Mesodermal cell (in vitro differentiated cells): ENCODE results near the gene ALK.

ENCODE experiments used
- H3K27ac ChIP-seq: 2 replicates; pipeline ENCODE4 v1.7.0; 2013; ENCODE audit warnings: mild to moderate bottlenecking, low read depth, low read length, moderate library complexity; ENCODE audit not compliant: severe bottlenecking
- H3K36me3 ChIP-seq: 2 replicates; pipeline ENCODE4 v1.7.1; 2013; ENCODE audit warnings: mild to moderate bottlenecking, low read length, moderate library complexity; ENCODE audit not compliant: control insufficient read depth, insufficient read depth
- H3K4me1 ChIP-seq: one replicate; pipeline ENCODE4 v1.7.1; 2013; ENCODE audit warnings: mild to moderate bottlenecking, low read length; ENCODE audit not compliant: insufficient read depth, control insufficient read depth, poor library complexity, severe bottlenecking
- H3K4me3 ChIP-seq: 2 replicates; pipeline ENCODE4 v1.7.0; 2013; ENCODE audit warnings: low read length, control low read depth, mild to moderate bottlenecking; ENCODE audit not compliant: insufficient read depth, poor library complexity, severe bottlenecking; ENCODE audit errors: extremely low read depth
- H3K9me3 ChIP-seq: 2 replicates; pipeline ENCODE4 v1.7.1; 2013; ENCODE audit warnings: mild to moderate bottlenecking, low read length, moderate library complexity; ENCODE audit not compliant: control insufficient read depth
- WGBS, 2 experiments: methylation state at CpG; one replicate each; pipeline ENCODE4 v1.1.5; 2013; ENCODE audit warnings: missing lambda C conversion rate in 2 of 2; ENCODE audit not compliant: insufficient coverage in 2 of 2; 5-methylcytosine and 5-hydroxymethylcytosine counted together

Gene ALK

GRCh38 chr2:29223851-29224692 lies 697.3 kb downstream of the ALK start:
- peaks cover 3% of the 10 kb centered on the region for H3K4me1 ChIP-seq
- no peaks in the 10 kb centered on the region for H3K36me3 ChIP-seq
- no peak overlapping the region for H3K27ac ChIP-seq
- WGBS, 2 experiments, result 89 to 95% methylated on average over 4 to 7 of the region's 7 CpGs
- no peaks in the 10 kb centered on the region for H3K9me3 ChIP-seq
- no peak overlapping the region for H3K4me3 ChIP-seq

- no peak overlapping the region for H3K4me3 ChIP-seq
- H3K9me3 ChIP-seq, result no peaks in the 10 kb centered on the region
- no peak overlapping the region for H3K27ac ChIP-seq
- WGBS, 2 experiments, result 93 to 98% methylated on average over 5 to 6 of the region's 11 CpGs
- H3K4me1 ChIP-seq, result peaks cover 3% of the 10 kb centered on the region
- no peaks in the 10 kb centered on the region for H3K36me3 ChIP-seq
Observed at GRCh38 chr2:29223257-29223656, 698.1 kb downstream of the ALK start.

- WGBS, 2 experiments, result 81 to 92% methylated on average over 6 to 10 of the region's 11 CpGs
- Histone ChIP-seq H3K36me3 (no peaks in the 10 kb centered on the region), H3K9me3 (no peaks in the 10 kb centered on the region), H3K4me3 (no peak overlapping the region), H3K27ac (no peak overlapping the region), H3K4me1 (peaks cover 2% of the 10 kb centered on the region)
Observed at GRCh38 chr2:29222381-29223179, 698.8 kb downstream of the ALK start.

DNA sequence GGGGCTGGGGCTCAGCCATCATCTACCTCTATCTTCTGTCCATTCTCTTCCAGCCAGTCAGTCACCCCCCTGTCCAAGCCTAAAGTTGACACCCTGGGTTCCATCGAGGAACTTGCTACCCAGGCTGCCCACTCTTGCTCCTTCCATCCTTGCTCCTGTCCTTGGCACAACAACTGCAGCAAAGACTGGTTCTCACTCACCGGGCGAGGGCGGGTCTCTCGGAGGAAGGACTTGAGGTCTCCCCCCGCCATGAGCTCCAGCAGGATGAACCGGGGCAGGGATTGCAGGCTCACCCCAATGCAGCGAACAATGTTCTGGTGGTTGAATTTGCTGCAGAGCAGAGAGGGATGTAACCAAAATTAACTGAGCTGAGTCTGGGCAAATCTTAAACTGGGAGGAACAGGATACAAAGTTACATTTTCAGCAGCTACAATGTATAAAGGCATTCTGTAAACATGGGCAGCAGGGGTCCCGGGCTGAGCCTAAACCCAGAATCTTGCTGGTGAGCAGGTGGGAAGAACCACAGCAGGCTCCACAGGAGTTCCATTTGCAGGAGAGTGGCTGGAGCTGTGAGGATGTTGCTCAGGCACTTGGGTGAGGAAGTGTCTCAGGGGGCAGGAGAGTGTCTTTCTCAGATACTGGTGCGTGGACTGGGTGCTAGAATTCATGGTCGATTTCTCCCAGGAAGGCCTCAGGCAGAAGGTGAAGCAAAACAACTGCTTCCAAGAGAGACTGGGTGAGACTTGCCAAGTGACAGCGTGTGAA lies 700.7 kb downstream of the ALK start:
- H3K36me3 ChIP-seq, result no peaks in the 10 kb centered on the region
- H3K4me1 ChIP-seq, result no peaks in the 10 kb centered on the region
- H3K9me3 ChIP-seq, result no peaks in the 10 kb centered on the region
- no peak overlapping the region for H3K4me3 ChIP-seq
- 89 to 91% methylated on average over 11 to 12 of the region's 12 CpGs for WGBS, 2 experiments
- no peak overlapping the region for H3K27ac ChIP-seq

DNA sequence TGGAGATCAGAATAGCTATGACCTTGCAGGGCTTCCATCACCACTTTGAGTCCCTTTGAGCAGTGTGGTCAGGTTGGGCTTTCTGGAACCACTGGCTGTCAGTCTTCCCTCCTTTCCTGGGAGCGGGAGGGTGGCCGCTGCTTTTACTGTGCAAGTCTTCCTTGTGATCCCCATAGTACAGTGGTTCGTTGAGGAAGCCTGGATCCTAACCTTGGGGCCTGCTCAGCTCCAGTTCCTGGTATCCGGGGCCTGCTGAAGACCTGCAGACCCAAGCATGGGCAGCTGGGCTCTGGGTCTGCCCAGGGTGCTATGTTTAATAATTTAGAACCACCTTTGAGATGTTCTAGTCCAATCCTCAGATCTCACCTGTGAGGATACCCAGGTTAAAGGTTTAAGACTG lies 702.0 kb downstream of the ALK start:
- H3K4me1 ChIP-seq, result no peaks in the 10 kb centered on the region
- WGBS, 2 experiments, result 89 to 96% methylated on average over 4 of the region's 4 CpGs

GRCh38 chr2:29218550-29219125 lies 702.7 kb downstream of the ALK start:
- no peaks in the 10 kb centered on the region for H3K4me1 ChIP-seq
- no peak overlapping the region for H3K4me3 ChIP-seq
- H3K9me3 ChIP-seq, result no peaks in the 10 kb centered on the region
- no peaks in the 10 kb centered on the region for H3K36me3 ChIP-seq
- no peak overlapping the region for H3K27ac ChIP-seq
- 83 to 100% methylated on average over 2 to 3 of the region's 4 CpGs for WGBS, 2 experiments

More for the DNA sequence above, 702.0 kb downstream of the ALK start:
- Histone ChIP-seq H3K27ac (no peak overlapping the region), H3K4me3 (no peak overlapping the region), H3K36me3 (no peaks in the 10 kb centered on the region), H3K9me3 (no peaks in the 10 kb centered on the region)

DNA sequence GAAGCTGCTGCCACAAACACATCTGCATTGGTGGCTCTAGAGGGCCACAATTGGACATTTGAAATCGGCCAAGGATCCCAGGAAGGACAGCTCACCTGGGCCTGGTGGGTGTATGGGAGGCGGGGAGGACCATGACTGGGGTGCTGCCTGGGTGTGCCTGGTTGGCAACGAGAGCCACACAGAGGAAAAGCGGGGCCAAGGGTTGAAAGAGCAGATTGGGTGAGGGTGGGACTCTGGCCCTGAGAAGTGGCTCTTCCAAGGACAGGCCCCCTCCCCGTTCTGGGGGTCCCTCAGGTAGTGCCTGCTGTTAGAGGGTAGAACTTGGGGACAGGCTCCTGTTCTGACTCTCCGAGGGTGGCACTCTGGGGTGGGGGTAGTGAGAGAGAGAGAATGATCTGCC lies 703.3 kb downstream of the ALK start:
- H3K4me3 ChIP-seq, result no peak overlapping the region
- H3K27ac ChIP-seq, result no peak overlapping the region
- H3K4me1 ChIP-seq, result no peaks in the 10 kb centered on the region
- H3K9me3 ChIP-seq, result no peaks in the 10 kb centered on the region
- 81 to 92% methylated on average over 5 of the region's 6 CpGs for WGBS, 2 experiments
- no peaks in the 10 kb centered on the region for H3K36me3 ChIP-seq

DNA sequence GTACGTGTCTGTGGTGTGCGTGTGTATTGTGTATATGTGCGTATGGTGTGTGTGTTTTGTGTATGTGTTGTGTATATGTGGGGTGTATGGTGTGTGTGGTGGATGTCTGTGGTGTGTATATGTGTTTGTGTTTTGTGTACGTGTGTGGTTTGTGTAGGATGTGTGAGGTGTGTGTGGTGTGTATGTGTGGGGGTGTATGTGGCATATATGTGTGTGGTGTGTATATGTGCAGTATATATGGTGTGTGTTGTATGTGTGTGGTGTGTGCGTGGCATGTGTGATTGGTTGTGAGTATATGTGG lies 704.8 kb downstream of the ALK start:
- WGBS, 2 experiments, result 94 to 98% methylated on average over 5 of the region's 5 CpGs
- no peak overlapping the region for H3K4me3 ChIP-seq
- no peaks in the 10 kb centered on the region for H3K9me3 ChIP-seq
- no peaks in the 10 kb centered on the region for H3K36me3 ChIP-seq
- no peaks in the 10 kb centered on the region for H3K4me1 ChIP-seq
- H3K27ac ChIP-seq, result no peak overlapping the region

- 88 to 94% methylated on average over 19 to 20 of the region's 20 CpGs for WGBS, 2 experiments
- Histone ChIP-seq H3K27ac (no peak overlapping the region), H3K4me3 (no peak overlapping the region), H3K9me3 (no peaks in the 10 kb centered on the region), H3K36me3 (no peaks in the 10 kb centered on the region), H3K4me1 (no peaks in the 10 kb centered on the region)
Observed at GRCh38 chr2:29215739-29216608, 705.4 kb downstream of the ALK start.

GRCh38 chr2:29215073-29215472 lies 706.3 kb downstream of the ALK start:
- Histone ChIP-seq H3K36me3 (no peaks in the 10 kb centered on the region), H3K27ac (no peak overlapping the region), H3K4me3 (no peak overlapping the region), H3K9me3 (no peaks in the 10 kb centered on the region), H3K4me1 (no peaks in the 10 kb centered on the region)
- 71 to 90% methylated on average over 1 to 3 of the region's 5 CpGs for WGBS, 2 experiments
